Neural cell (in vitro differentiated cells): ENCODE data around the gene SEC24C. TPM values are rescaled to one million over a fixed set of nuclear protein-coding genes. Genes with fewer than 3 reads are reported as not detected.

Source experiments
- H2AFZ ChIP-seq: fragments of 200-600, 300-800 bp; sonication (generic), shearing (Covaris generic); 2 replicates; pipeline ENCODE4 v1.6.0; 2014; ENCODE audit warnings: low read depth, mild to moderate bottlenecking, antibody characterized with exemption, low read length, moderate library complexity
- H3F3A ChIP-seq: fragments of 200-600 bp; shearing (Covaris generic); 2 replicates; pipeline ENCODE4 v1.6.1; 2016; ENCODE audit warnings: mild to moderate bottlenecking, moderate library complexity, mixed read lengths, antibody characterized with exemption, low read length; ENCODE audit not compliant: insufficient read depth, poor library complexity, severe bottlenecking
- H3K27ac ChIP-seq: fragments of 200-600, 300-800 bp; sonication (generic), shearing (Covaris generic); 2 replicates; pipeline ENCODE4 v1.5.1; 2014; ENCODE audit warnings: mild to moderate bottlenecking, low read length, moderate library complexity
- H3K27me3 ChIP-seq: fragments of 300-800, 200-600 bp; sonication (generic), shearing (Covaris generic); 2 replicates; pipeline ENCODE4 v1.6.0; 2014; ENCODE audit warnings: mild to moderate bottlenecking, low read depth, low read length, moderate library complexity; ENCODE audit not compliant: insufficient read depth
- H3K36me3 ChIP-seq: fragments of 300-800, 200-600 bp; sonication (generic), shearing (Covaris generic); 2 replicates; pipeline ENCODE4 v1.5.1; 2014; ENCODE audit warnings: mild to moderate bottlenecking, antibody characterized with exemption, low read length, moderate library complexity; ENCODE audit not compliant: insufficient read depth
- H3K4me2 ChIP-seq: fragments of 300-800, 200-600 bp; sonication (generic), shearing (Covaris generic); 2 replicates; pipeline ENCODE4 v1.6.0; 2014; ENCODE audit warnings: mild to moderate bottlenecking, low read length
- H3K4me3 ChIP-seq: fragments of 300-800, 200-600 bp; sonication (generic), shearing (Covaris generic); 2 replicates; pipeline ENCODE4 v1.5.1; 2014; ENCODE audit warnings: mild to moderate bottlenecking, low read length, moderate library complexity
- H3K79me2 ChIP-seq: fragments of 200-600 bp; shearing (Covaris generic); replicated peaks from 2 replicates; pipeline ENCODE4 v1.6.0; 2014; ENCODE audit warnings: mild to moderate bottlenecking, low read length, moderate library complexity; ENCODE audit not compliant: insufficient read depth
- H3K9ac ChIP-seq: fragments of 300-800, 200-600 bp; sonication (generic), shearing (Covaris generic); 2 replicates; pipeline ENCODE4 v1.6.1; 2016; ENCODE audit warnings: mild to moderate bottlenecking, low read length, mixed read lengths
- H3K9me2 ChIP-seq: fragments of 200-600 bp; shearing (Covaris generic); 2 replicates; pipeline ENCODE4 v1.6.1; 2016; ENCODE audit warnings: mild to moderate bottlenecking, low read length, mixed read lengths; ENCODE audit not compliant: insufficient read depth
- H3K9me3 ChIP-seq: fragments of 200-600, 300-800 bp; sonication (generic), shearing (Covaris generic); 2 replicates; pipeline ENCODE4 v1.6.1; 2016; ENCODE audit warnings: mild to moderate bottlenecking, mixed run types, low read length, moderate library complexity, mixed read lengths
- H4K20me1 ChIP-seq: fragments of 200-600 bp; shearing (Covaris generic); 2 replicates; pipeline ENCODE4 v1.6.1; 2016; ENCODE audit warnings: mild to moderate bottlenecking, mixed run types; ENCODE audit not compliant: insufficient read depth
- EP300 ChIP-seq: fragments of 450-650 bp; conservative IDR thresholded peaks from 2 replicates; pipeline ENCODE4 v1.6.1; 2014; ENCODE audit warnings: antibody characterized with exemption, mild to moderate bottlenecking, moderate library complexity; ENCODE audit not compliant: poor library complexity, severe bottlenecking
- EZH2 ChIP-seq: fragments of 200-600, 300-800 bp; shearing (Covaris generic), sonication (generic); IDR thresholded peaks from 2 replicates; pipeline ENCODE4 v1.6.1; 2014; ENCODE audit warnings: antibody characterized with exemption, low read length, borderline replicate concordance, mild to moderate bottlenecking; ENCODE audit not compliant: insufficient read depth, poor library complexity, severe bottlenecking
- MXI1 ChIP-seq: fragments of 450-650 bp; conservative IDR thresholded peaks from 2 replicates; pipeline ENCODE4 v1.6.1; 2014; ENCODE audit warnings: antibody characterized with exemption, mild to moderate bottlenecking; ENCODE audit not compliant: poor library complexity, severe bottlenecking
- POLR2AphosphoS5 ChIP-seq: IDR thresholded peaks from 2 replicates; pipeline ENCODE4 v1.6.1; 2012
- RAD21 ChIP-seq: fragments of 450-650 bp; conservative IDR thresholded peaks from 2 replicates; pipeline ENCODE4 v1.6.1; 2014; ENCODE audit warnings: antibody characterized with exemption, mild to moderate bottlenecking, moderate library complexity
- REST ChIP-seq: IDR thresholded peaks from 2 replicates; pipeline ENCODE4 v1.6.1; 2012; ENCODE audit warnings: borderline replicate concordance
- SMC3 ChIP-seq: fragments of 450-650 bp; conservative IDR thresholded peaks from 2 replicates; pipeline ENCODE4 v1.6.1; 2014; ENCODE audit warnings: antibody characterized with exemption, mild to moderate bottlenecking, moderate library complexity; ENCODE audit not compliant: poor library complexity
- TAF1 ChIP-seq: IDR thresholded peaks from 2 replicates; pipeline ENCODE4 v1.6.1; 2012; ENCODE audit warnings: low read depth
- polyA plus RNA-seq: library from polyadenylated mRNA; depleted of rRNA; stranded (reverse); fragments of >200 nt; gene quantifications from 2 replicates; pipeline ENCODE4 v1.2.3, GENCODE V29; 2014
- TF ChIP-seq, protein P1 (sequence below): fragments of 450-650 bp; IDR thresholded peaks from 2 replicates; pipeline ENCODE4 v1.5.1; 2014; ENCODE audit warnings: antibody characterized with exemption, mild to moderate bottlenecking, moderate library complexity; ENCODE audit not compliant: poor library complexity, severe bottlenecking

The SEC24C gene
- polyA plus RNA-seq, 1 donor from 2014 or later = 43.0 TPM

DNA sequence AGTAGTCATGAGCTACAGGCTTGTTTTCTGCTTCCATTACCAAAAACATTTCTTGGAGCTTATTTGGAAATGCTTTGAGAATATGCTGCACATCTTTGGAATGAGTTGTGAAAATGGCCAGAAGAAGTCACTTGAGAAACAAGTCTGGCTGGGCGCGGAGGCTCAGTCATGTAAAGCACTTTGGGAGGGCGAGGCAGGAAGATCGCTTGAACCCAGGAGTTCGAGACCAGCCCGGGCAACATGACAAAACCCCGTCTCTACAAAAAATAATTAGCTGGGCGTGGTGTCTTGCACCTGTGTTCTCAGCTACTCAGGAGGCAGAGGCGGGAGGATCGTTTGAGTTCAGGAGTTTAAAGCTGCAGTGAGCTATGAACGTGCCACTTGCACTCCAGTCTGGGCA, 36.8 kb downstream of the SEC24C start:
- H3K4me2 ChIP-seq = peak overlapping the region; percentile 94
- no peak for TF ChIP-seq RAD21
- peak overlapping the region; percentile 71 for H3K4me3 ChIP-seq
- peak overlapping the region; percentile 76 for H3K27ac ChIP-seq
- no peak overlapping the region for H2AFZ ChIP-seq
- H3K9me2 ChIP-seq = no peaks in the 10 kb centered on the region
- no peaks in the 10 kb centered on the region for H3F3A ChIP-seq
- no peaks in the 10 kb centered on the region for H4K20me1 ChIP-seq
- no peaks in the 10 kb centered on the region for H3K9me3 ChIP-seq
- peaks cover 39% of the 10 kb centered on the region for H3K79me2 ChIP-seq
- H3K27me3 ChIP-seq = no peaks in the 10 kb centered on the region
- peak overlapping the region; percentile 79 for H3K9ac ChIP-seq
- H3K36me3 ChIP-seq = no peaks in the 10 kb centered on the region

- Histone ChIP-seq H3K9me3 (no peaks in the 10 kb centered on the region), H3K4me3 (peak overlapping the region; percentile 71), H3K27me3 (no peaks in the 10 kb centered on the region), H2AFZ (peak overlapping the region; percentile 49), H3K27ac (peak overlapping the region; percentile 76), H4K20me1 (peaks cover 2% of the 10 kb centered on the region), H3K9me2 (no peaks in the 10 kb centered on the region), H3K79me2 (peaks cover 45% of the 10 kb centered on the region), H3K36me3 (no peaks in the 10 kb centered on the region), H3K4me2 (peak overlapping the region; percentile 94), H3K9ac (peak overlapping the region; percentile 79), H3F3A (no peaks in the 10 kb centered on the region)
- TF ChIP-seq MXI1 (no peak), RAD21 (no peak), REST (no peak), POLR2AphosphoS5 (no peak), EP300 (no peak), TAF1 (no peak), EZH2 (no peak), SMC3 (no peak)
- TF ChIP-seq, protein P1, sequence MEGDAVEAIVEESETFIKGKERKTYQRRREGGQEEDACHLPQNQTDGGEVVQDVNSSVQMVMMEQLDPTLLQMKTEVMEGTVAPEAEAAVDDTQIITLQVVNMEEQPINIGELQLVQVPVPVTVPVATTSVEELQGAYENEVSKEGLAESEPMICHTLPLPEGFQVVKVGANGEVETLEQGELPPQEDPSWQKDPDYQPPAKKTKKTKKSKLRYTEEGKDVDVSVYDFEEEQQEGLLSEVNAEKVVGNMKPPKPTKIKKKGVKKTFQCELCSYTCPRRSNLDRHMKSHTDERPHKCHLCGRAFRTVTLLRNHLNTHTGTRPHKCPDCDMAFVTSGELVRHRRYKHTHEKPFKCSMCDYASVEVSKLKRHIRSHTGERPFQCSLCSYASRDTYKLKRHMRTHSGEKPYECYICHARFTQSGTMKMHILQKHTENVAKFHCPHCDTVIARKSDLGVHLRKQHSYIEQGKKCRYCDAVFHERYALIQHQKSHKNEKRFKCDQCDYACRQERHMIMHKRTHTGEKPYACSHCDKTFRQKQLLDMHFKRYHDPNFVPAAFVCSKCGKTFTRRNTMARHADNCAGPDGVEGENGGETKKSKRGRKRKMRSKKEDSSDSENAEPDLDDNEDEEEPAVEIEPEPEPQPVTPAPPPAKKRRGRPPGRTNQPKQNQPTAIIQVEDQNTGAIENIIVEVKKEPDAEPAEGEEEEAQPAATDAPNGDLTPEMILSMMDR = no peak
These were observed 37.3 kb downstream of the SEC24C start for GRCh38 chr10:73781548-73781878.
